Body of pancreas (tissue), 4 donors: ENCODE data around the gene TBC1D14.

Experiments used
- POLR2A ChIP-seq, 3 donors: fragments of 450-650 bp; IDR thresholded peaks; one replicate each; pipeline ENCODE4 v1.6.1; 2016; ENCODE audit warnings: antibody characterized with exemption in 3 of 3, mild to moderate bottlenecking in 2 of 3
- TF ChIP-seq, protein P1 (sequence below), 7 experiments: fragments of 450-650 bp in 4 of 7; fragments of 200-600 bp in 3 of 7; sonication (generic) in 3 of 7; IDR thresholded peaks; one replicate each; pipeline ENCODE4 v1.5.1; 2016 to 2019; ENCODE audit warnings: antibody characterized with exemption in 7 of 7

DNA sequence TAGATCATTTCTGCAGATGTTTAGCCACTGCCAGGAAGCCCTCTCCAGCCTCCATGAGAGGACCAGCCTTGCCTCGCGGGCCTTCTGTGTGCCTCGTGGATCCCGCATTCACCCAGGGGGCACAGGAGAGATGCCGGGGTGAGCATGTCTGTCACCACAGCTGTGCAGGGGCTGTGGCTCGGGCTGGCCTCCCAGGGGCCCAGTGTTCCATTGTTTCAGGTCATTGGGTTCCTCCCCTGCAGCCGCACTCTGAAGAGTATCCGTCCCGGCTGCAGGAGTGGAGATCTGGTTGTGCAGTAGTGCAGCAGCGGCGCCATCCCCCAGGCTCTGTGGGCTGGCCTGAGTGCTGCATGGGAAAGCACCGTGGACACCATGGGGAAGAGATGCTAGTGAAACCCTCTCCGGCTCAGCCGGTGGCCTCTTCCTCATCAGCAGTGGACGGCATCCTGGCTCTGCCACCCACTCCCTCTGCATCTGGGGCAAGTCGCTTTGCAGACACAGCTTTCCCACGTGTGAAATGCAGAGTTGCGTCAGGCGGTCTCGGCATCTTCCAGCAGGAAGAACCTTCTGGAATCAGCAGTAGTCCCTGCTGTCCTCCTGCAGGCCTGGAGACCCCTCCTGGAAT lies 29.1 kb downstream of the TBC1D14 start:
- TF ChIP-seq, protein P1, sequence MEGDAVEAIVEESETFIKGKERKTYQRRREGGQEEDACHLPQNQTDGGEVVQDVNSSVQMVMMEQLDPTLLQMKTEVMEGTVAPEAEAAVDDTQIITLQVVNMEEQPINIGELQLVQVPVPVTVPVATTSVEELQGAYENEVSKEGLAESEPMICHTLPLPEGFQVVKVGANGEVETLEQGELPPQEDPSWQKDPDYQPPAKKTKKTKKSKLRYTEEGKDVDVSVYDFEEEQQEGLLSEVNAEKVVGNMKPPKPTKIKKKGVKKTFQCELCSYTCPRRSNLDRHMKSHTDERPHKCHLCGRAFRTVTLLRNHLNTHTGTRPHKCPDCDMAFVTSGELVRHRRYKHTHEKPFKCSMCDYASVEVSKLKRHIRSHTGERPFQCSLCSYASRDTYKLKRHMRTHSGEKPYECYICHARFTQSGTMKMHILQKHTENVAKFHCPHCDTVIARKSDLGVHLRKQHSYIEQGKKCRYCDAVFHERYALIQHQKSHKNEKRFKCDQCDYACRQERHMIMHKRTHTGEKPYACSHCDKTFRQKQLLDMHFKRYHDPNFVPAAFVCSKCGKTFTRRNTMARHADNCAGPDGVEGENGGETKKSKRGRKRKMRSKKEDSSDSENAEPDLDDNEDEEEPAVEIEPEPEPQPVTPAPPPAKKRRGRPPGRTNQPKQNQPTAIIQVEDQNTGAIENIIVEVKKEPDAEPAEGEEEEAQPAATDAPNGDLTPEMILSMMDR (IDR thresholded peaks at IDR 0.05): no peak
- no peak for TF ChIP-seq POLR2A (IDR thresholded peaks at IDR 0.05)
